NB4 (cell line): ENCODE results near the gene ZNF764.

Experiments
- CTCF ChIP-seq: IDR thresholded peaks from one replicate; pipeline ENCODE4 v1.5.1; 2012; ENCODE audit warnings: low read depth, low read length
- MAX ChIP-seq: IDR thresholded peaks from 2 replicates; pipeline ENCODE4 v1.6.1; 2011; ENCODE audit warnings: low read depth, low read length
- MYC ChIP-seq: IDR thresholded peaks from 2 replicates; pipeline ENCODE4 v1.6.1; 2011; ENCODE audit warnings: low read depth, low read length
- POLR2A ChIP-seq: IDR thresholded peaks from 2 replicates; pipeline ENCODE4 v1.6.1; 2011; ENCODE audit warnings: mild to moderate bottlenecking; ENCODE audit not compliant: insufficient read length; ENCODE audit errors: extremely low read depth

GRCh38 chr16:30567991-30568638 is 9.9 kb upstream of the ZNF764 start:
- TF ChIP-seq CTCF (no peak), POLR2A (no peak), MYC (0 out of 2 replicates have a peak, but pooled peaks have one; percentile 3), MAX (peak; percentile 27; the same call in 1 of the 2 replicates)
